ENCODE measurements around the gene GCFC2.
"Not testable (repeated sequence)": the region's sequence is repeated elsewhere in the genome, so short reads cannot be mapped to it uniquely, and the experiment has no call there.

The GCFC2 gene

GRCh38 chr2:75719616-75720015 is 8.9 kb upstream of the GCFC2 start:
- Histone ChIP-seq H3K9me3 (no peaks in the 10 kb centered on the region), H3K27me3 (peaks cover 52% of the 10 kb centered on the region), H3K27ac (no peak overlapping the region), H3K36me3 (no peaks in the 10 kb centered on the region), H3K4me1 (ENCODE audit: control insufficient read depth in 1 of 2, insufficient read depth in 1 of 2, low read depth in 1 of 2, low read length in 1 of 2) (no peaks in the 10 kb centered on the region), H3K4me3 (ENCODE audit: low read depth in 1 of 2, low read length in 1 of 2) (no peak overlapping the region)
- TF ChIP-seq CTCF (IDR thresholded peaks at IDR 0.05) = no peak

GRCh38 chr2:75716406-75716805 is 5.7 kb upstream of the GCFC2 start:
- H3K4me3 ChIP-seq (ENCODE audit: low read depth in 1 of 2, low read length in 1 of 2) = no peak overlapping the region
- no peak overlapping the region for H3K27ac ChIP-seq
- H3K36me3 ChIP-seq = no peaks in the 10 kb centered on the region
- no peaks in the 10 kb centered on the region for H3K4me1 ChIP-seq (ENCODE audit: control insufficient read depth in 1 of 2, insufficient read depth in 1 of 2, low read depth in 1 of 2, low read length in 1 of 2)
- TF ChIP-seq CTCF (IDR thresholded peaks at IDR 0.05) = no peak
- peaks cover 42% of the 10 kb centered on the region for H3K27me3 ChIP-seq
- no peaks in the 10 kb centered on the region for H3K9me3 ChIP-seq

GRCh38 chr2:75711590-75711989 is 875 bp upstream of the GCFC2 start:
- not testable (repeated sequence) for H3K4me3 ChIP-seq (ENCODE audit: low read depth in 1 of 2, low read length in 1 of 2); H3K36me3 ChIP-seq; H3K27ac ChIP-seq; H3K9me3 ChIP-seq
- Histone ChIP-seq H3K27me3 (peaks cover 22% of the 10 kb centered on the region), H3K4me1 (ENCODE audit: control insufficient read depth in 1 of 2, insufficient read depth in 1 of 2, low read depth in 1 of 2, low read length in 1 of 2) (peaks cover 10 to 13% of the 10 kb centered on the region in 2 experiments)

GRCh38 chr2:75710220-75710576 is 517 bp downstream of the GCFC2 start:
- peaks cover 13% of the 10 kb centered on the region for H3K27me3 ChIP-seq
- H3K4me3 ChIP-seq (ENCODE audit: low read depth in 1 of 2, low read length in 1 of 2) = peak overlapping the region; percentile 60 to 74
- no peak for TF ChIP-seq CTCF (IDR thresholded peaks at IDR 0.05)
- peak overlapping the region; percentile 74 for H3K27ac ChIP-seq
- no peaks in the 10 kb centered on the region for H3K36me3 ChIP-seq
- H3K9me3 ChIP-seq = no peaks in the 10 kb centered on the region
- H3K4me1 ChIP-seq (ENCODE audit: control insufficient read depth in 1 of 2, insufficient read depth in 1 of 2, low read depth in 1 of 2, low read length in 1 of 2) = peaks cover 10 to 13% of the 10 kb centered on the region in 2 experiments

- H3K4me3 ChIP-seq (ENCODE audit: low read depth in 1 of 2, low read length in 1 of 2) = no peak overlapping the region
- peaks cover 10 to 13% of the 10 kb centered on the region in 2 experiments for H3K4me1 ChIP-seq (ENCODE audit: control insufficient read depth in 1 of 2, insufficient read depth in 1 of 2, low read depth in 1 of 2, low read length in 1 of 2)
- no peaks in the 10 kb centered on the region for H3K9me3 ChIP-seq
- H3K27ac ChIP-seq = no peak overlapping the region
- peaks cover 5% of the 10 kb centered on the region for H3K27me3 ChIP-seq
- no peaks in the 10 kb centered on the region for H3K36me3 ChIP-seq
- no peak for TF ChIP-seq CTCF (IDR thresholded peaks at IDR 0.05)
Observed at GRCh38 chr2:75709297-75709696, 1.4 kb downstream of the GCFC2 start.

- TF ChIP-seq CTCF (IDR thresholded peaks at IDR 0.05) = no peak
- Histone ChIP-seq H3K4me3 (ENCODE audit: low read depth in 1 of 2, low read length in 1 of 2) (no peak overlapping the region), H3K36me3 (no peaks in the 10 kb centered on the region), H3K4me1 (ENCODE audit: control insufficient read depth in 1 of 2, insufficient read depth in 1 of 2, low read depth in 1 of 2, low read length in 1 of 2) (peaks cover 10 to 13% of the 10 kb centered on the region in 2 experiments), H3K9me3 (no peaks in the 10 kb centered on the region), H3K27me3 (no peaks in the 10 kb centered on the region), H3K27ac (no peak overlapping the region)
Observed at GRCh38 chr2:75707901-75708300, 2.8 kb downstream of the GCFC2 start.
